ENCODE data around the gene SCYGR3.
A peak's percentile ranks its signal among the peaks of the same experiment; 100 is the strongest.
"Not testable (repeated sequence)": the region's sequence is repeated elsewhere in the genome, so short reads cannot be mapped to it uniquely, and the experiment has no call there.

SCYGR3 gene

GRCh38 chr2:227612546-227613271 is 1.9 kb downstream of the SCYGR3 start:
- peak; percentile 61 for DNase-seq

- no peak for DNase-seq
These were observed 4.5 kb downstream of the SCYGR3 start for GRCh38 chr2:227610123-227610522.

- DNase-seq: no peak
These were observed 5.9 kb downstream of the SCYGR3 start for GRCh38 chr2:227608561-227609338.

- no peak for DNase-seq
These were observed 6.7 kb downstream of the SCYGR3 start for GRCh38 chr2:227607941-227608340.

- DNase-seq: no peak
These were observed 8.2 kb downstream of the SCYGR3 start for GRCh38 chr2:227606476-227606875.

GRCh38 chr2:227602358-227602757 is 12.3 kb downstream of the SCYGR3 start:
- DNase-seq: no peak

GRCh38 chr2:227598835-227599503 is 15.7 kb downstream of the SCYGR3 start, which contains the start of gene SCYGR2:
Gene SCYGR2, plus strand, starts transcription at chr2:227598893. Its CDS starts 0 bp downstream, at chr2:227598893.
- not testable (repeated sequence) for DNase-seq

- no peak for DNase-seq
These were observed 16.6 kb downstream of the SCYGR3 start for GRCh38 chr2:227597998-227598397.

GRCh38 chr2:227597036-227597435 is 17.6 kb downstream of the SCYGR3 start:
- DNase-seq: no peak

- no peak for DNase-seq
These were observed 18.8 kb downstream of the SCYGR3 start for GRCh38 chr2:227595797-227596196.

- DNase-seq: no peak
These were observed 21.8 kb downstream of the SCYGR3 start for GRCh38 chr2:227592694-227593387.

GRCh38 chr2:227582369-227582768 is 32.3 kb downstream of the SCYGR3 start:
- DNase-seq: no peak

- no peak for DNase-seq
These were observed 34.8 kb downstream of the SCYGR3 start for GRCh38 chr2:227579791-227580190.

GRCh38 chr2:227578642-227579041 is 36.0 kb downstream of the SCYGR3 start:
- DNase-seq: no peak

GRCh38 chr2:227577555-227577954 is 37.1 kb downstream of the SCYGR3 start:
- no peak for DNase-seq

GRCh38 chr2:227576812-227577211 is 37.8 kb downstream of the SCYGR3 start:
- DNase-seq: no peak

GRCh38 chr2:227576110-227576509 is 38.5 kb downstream of the SCYGR3 start:
- no peak for DNase-seq

- DNase-seq: no peak
These were observed 44.0 kb downstream of the SCYGR3 start for GRCh38 chr2:227570615-227571014.

GRCh38 chr2:227568852-227569169 is 45.8 kb downstream of the SCYGR3 start:
- DNase-seq: no peak

GRCh38 chr2:227566012-227566411 is 48.6 kb downstream of the SCYGR3 start:
- DNase-seq: no peak

GRCh38 chr2:227565080-227565479 is 49.6 kb downstream of the SCYGR3 start:
- no peak for DNase-seq

All from COR-L47 (cell line).